ENCODE data around the gene CCDC102B. TPM values are rescaled to one million over a fixed set of nuclear protein-coding genes. Genes with fewer than 3 reads are reported as not detected.

The CCDC102B gene
- total and polyA plus RNA-seq, 2 experiments from 2014 or later, result 1.3 to 2.1 TPM

DNA sequence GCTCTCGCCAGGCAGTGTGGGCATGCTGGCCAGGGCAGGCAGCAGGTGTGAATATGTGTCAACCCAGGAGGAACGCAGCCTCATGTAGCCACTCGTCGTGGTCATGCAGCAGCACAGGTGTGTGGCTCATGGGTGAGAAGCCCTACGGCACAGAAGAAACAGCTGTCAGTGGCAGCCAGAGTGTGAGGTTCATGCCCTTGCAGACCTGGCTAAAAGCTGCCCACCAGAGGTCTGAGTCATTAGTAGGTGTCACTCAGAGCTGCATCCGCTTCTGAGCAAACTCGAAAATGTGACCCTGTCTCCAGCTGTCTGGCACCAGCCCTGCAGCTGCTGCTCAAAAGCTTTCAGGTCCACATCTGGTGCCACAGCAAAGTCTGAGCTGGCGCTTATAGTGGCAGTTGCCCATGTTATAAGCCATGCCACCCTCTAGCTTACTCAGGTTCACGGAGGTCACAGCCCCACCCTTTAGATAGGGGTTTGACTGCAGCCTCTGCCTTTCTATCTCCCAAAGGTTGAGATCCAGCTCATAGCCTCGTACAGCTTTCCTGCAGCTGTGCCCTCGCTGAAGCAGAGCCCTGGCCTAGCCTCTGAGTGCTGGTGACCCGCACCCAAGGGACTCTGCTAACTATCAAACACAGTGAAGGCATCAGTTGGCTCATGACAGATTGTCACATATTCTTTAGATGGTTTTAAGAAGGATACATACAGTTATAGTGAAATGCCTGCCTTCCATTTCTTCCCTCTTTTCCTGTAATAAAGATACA lies 195.0 kb downstream of the CCDC102B start (continued):
- TF ChIP-seq, protein P1, sequence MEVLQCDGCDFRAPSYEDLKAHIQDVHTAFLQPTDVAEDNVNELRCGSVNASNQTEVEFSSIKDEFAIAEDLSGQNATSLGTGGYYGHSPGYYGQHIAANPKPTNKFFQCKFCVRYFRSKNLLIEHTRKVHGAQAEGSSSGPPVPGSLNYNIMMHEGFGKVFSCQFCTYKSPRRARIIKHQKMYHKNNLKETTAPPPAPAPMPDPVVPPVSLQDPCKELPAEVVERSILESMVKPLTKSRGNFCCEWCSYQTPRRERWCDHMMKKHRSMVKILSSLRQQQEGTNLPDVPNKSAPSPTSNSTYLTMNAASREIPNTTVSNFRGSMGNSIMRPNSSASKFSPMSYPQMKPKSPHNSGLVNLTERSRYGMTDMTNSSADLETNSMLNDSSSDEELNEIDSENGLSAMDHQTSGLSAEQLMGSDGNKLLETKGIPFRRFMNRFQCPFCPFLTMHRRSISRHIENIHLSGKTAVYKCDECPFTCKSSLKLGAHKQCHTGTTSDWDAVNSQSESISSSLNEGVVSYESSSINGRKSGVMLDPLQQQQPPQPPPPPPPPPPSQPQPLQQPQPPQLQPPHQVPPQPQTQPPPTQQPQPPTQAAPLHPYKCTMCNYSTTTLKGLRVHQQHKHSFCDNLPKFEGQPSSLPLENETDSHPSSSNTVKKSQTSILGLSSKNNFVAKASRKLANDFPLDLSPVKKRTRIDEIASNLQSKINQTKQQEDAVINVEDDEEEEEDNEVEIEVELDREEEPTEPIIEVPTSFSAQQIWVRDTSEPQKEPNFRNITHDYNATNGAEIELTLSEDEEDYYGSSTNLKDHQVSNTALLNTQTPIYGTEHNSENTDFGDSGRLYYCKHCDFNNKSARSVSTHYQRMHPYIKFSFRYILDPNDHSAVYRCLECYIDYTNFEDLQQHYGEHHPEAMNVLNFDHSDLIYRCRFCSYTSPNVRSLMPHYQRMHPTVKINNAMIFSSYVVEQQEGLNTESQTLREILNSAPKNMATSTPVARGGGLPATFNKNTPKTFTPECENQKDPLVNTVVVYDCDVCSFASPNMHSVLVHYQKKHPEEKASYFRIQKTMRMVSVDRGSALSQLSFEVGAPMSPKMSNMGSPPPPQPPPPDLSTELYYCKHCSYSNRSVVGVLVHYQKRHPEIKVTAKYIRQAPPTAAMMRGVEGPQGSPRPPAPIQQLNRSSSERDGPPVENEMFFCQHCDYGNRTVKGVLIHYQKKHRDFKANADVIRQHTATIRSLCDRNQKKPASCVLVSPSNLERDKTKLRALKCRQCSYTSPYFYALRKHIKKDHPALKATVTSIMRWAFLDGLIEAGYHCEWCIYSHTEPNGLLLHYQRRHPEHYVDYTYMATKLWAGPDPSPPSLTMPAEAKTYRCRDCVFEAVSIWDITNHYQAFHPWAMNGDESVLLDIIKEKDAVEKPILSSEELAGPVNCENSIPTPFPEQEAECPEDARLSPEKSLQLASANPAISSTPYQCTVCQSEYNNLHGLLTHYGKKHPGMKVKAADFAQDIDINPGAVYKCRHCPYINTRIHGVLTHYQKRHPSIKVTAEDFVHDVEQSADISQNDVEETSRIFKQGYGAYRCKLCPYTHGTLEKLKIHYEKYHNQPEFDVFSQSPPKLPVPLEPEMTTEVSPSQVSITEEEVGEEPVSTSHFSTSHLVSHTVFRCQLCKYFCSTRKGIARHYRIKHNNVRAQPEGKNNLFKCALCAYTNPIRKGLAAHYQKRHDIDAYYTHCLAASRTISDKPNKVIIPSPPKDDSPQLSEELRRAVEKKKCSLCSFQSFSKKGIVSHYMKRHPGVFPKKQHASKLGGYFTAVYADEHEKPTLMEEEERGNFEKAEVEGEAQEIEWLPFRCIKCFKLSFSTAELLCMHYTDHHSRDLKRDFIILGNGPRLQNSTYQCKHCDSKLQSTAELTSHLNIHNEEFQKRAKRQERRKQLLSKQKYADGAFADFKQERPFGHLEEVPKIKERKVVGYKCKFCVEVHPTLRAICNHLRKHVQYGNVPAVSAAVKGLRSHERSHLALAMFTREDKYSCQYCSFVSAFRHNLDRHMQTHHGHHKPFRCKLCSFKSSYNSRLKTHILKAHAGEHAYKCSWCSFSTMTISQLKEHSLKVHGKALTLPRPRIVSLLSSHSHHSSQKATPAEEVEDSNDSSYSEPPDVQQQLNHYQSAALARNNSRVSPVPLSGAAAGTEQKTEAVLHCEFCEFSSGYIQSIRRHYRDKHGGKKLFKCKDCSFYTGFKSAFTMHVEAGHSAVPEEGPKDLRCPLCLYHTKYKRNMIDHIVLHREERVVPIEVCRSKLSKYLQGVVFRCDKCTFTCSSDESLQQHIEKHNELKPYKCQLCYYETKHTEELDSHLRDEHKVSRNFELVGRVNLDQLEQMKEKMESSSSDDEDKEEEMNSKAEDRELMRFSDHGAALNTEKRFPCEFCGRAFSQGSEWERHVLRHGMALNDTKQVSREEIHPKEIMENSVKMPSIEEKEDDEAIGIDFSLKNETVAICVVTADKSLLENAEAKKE (CRISPR knock-in tag; IDR thresholded peaks at IDR 0.05), result no peak
- TF ChIP-seq EZH2phosphoT487 (IDR thresholded peaks at IDR 0.05; ENCODE audit: unreplicated experiment) (no peak), EZH2 (IDR thresholded peaks at IDR 0.05; ENCODE audit: low read depth, unreplicated experiment) (no peak), JUNB (IDR thresholded peaks at IDR 0.05; ENCODE audit: unreplicated experiment) (no peak)
- TF ChIP-seq, protein P2, sequence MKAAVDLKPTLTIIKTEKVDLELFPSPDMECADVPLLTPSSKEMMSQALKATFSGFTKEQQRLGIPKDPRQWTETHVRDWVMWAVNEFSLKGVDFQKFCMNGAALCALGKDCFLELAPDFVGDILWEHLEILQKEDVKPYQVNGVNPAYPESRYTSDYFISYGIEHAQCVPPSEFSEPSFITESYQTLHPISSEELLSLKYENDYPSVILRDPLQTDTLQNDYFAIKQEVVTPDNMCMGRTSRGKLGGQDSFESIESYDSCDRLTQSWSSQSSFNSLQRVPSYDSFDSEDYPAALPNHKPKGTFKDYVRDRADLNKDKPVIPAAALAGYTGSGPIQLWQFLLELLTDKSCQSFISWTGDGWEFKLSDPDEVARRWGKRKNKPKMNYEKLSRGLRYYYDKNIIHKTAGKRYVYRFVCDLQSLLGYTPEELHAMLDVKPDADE (IDR thresholded peaks at IDR 0.05), result no peak
- TF ChIP-seq, protein P3, sequence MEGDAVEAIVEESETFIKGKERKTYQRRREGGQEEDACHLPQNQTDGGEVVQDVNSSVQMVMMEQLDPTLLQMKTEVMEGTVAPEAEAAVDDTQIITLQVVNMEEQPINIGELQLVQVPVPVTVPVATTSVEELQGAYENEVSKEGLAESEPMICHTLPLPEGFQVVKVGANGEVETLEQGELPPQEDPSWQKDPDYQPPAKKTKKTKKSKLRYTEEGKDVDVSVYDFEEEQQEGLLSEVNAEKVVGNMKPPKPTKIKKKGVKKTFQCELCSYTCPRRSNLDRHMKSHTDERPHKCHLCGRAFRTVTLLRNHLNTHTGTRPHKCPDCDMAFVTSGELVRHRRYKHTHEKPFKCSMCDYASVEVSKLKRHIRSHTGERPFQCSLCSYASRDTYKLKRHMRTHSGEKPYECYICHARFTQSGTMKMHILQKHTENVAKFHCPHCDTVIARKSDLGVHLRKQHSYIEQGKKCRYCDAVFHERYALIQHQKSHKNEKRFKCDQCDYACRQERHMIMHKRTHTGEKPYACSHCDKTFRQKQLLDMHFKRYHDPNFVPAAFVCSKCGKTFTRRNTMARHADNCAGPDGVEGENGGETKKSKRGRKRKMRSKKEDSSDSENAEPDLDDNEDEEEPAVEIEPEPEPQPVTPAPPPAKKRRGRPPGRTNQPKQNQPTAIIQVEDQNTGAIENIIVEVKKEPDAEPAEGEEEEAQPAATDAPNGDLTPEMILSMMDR (conservative IDR thresholded peaks at IDR 0.05; ENCODE audit: low read depth in 2 of 2), result no peak
